Caco-2 (cell line): Measurements from ENCODE around the gene NUDT19. TPM values are rescaled to one million over a fixed set of nuclear protein-coding genes. Genes with fewer than 3 reads are reported as not detected.
"Not testable (repeated sequence)": the region's sequence is repeated elsewhere in the genome, so short reads cannot be mapped to it uniquely, and the experiment has no call there.

ENCODE experiments used
- BruUV-seq: library from RNA; stranded (reverse); fragments of 400-500 nt; replicated peaks from 2 replicates; lab custom pipeline; 2021; lab: Mats Ljungman, UMichigan
- CTCF ChIA-PET: fragments of 300-600 bp; sonication (Branson Sonifier 250); formaldehyde crosslinking; loops from one replicate; lab custom pipeline; 2022; ENCODE audit warnings: antibody characterized with exemption; lab: Charles Lee
- POLR2A ChIA-PET: fragments of 300-600 bp; sonication (Branson Sonifier 250); formaldehyde crosslinking; loops from one replicate; lab custom pipeline; 2022; ENCODE audit warnings: antibody characterized with exemption; lab: Charles Lee
- DNase-seq, 2 experiments: peaks; one replicate each; pipeline versions ENCODE4 v3.0.0 to v3.0.0-alpha.2; 2020 to 2022
- H3K27me3 ChIP-seq: replicated peaks from 2 replicates; pipeline ENCODE4 v1.6.0; 2011; ENCODE audit warnings: low read length; ENCODE audit not compliant: control insufficient read depth, insufficient read depth
- H3K36me3 ChIP-seq: 2 replicates; pipeline ENCODE4 v1.5.1; 2011; ENCODE audit warnings: low read length; ENCODE audit not compliant: control insufficient read depth, insufficient read depth
- H3K4me1 ChIP-seq: fragments of 250-450 bp; sonication (Bioruptor Pico); 2 replicates; pipeline ENCODE4 v1.5.1; 2020; ENCODE audit warnings: mild to moderate bottlenecking
- H3K4me3 ChIP-seq: 2 replicates; pipeline ENCODE4 v1.5.1; 2011; ENCODE audit warnings: low read depth, mild to moderate bottlenecking, control low read depth, low read length
- H3K9me3 ChIP-seq: fragments of 250-450 bp; sonication (Bioruptor Pico); 2 replicates; pipeline ENCODE4 v1.5.1; 2020; ENCODE audit warnings: mild to moderate bottlenecking, moderate library complexity
- H3K27ac Mint-ChIP-seq: one replicate; pipeline ENCODE4 v1.8.0; 2022; ENCODE audit warnings: mixed read lengths; ENCODE audit not compliant: unreplicated experiment
- H3K27me3 Mint-ChIP-seq: one replicate; pipeline ENCODE4 v1.8.0; 2022; ENCODE audit warnings: mixed read lengths; ENCODE audit not compliant: insufficient read depth, unreplicated experiment
- H3K36me3 Mint-ChIP-seq: one replicate; pipeline ENCODE4 v1.8.0; 2022; ENCODE audit warnings: mild to moderate bottlenecking, mixed read lengths; ENCODE audit not compliant: insufficient read depth, unreplicated experiment
- H3K4me1 Mint-ChIP-seq: one replicate; pipeline ENCODE4 v1.8.0; 2022; ENCODE audit warnings: low read depth, mixed read lengths; ENCODE audit not compliant: unreplicated experiment
- H3K4me3 Mint-ChIP-seq: one replicate; pipeline ENCODE4 v1.8.0; 2022; ENCODE audit warnings: mild to moderate bottlenecking, moderate library complexity, mixed read lengths; ENCODE audit not compliant: unreplicated experiment
- H3K9me3 Mint-ChIP-seq: one replicate; pipeline ENCODE4 v1.8.0; 2022; ENCODE audit warnings: mixed read lengths; ENCODE audit not compliant: unreplicated experiment
- intact Hi-C: fragments of 100-400 bp; cut with micrococcal nuclease; formaldehyde crosslinking; loops from one replicate; pipeline ENCODE4 v1.10.0; 2022; ENCODE audit not compliant: unreplicated experiment
- total RNA-seq: library from RNA; stranded (reverse); gene quantifications from 2 replicates; pipeline ENCODE4 v1.2.3, GENCODE V29; 2022
- TF ChIP-seq, protein P1 (sequence below), 2 experiments: fragments of 200-600 bp in 1 of 2; IDR thresholded peaks; 1 replicate in 1 of 2; 2 replicates in 1 of 2; pipeline versions ENCODE4 v1.5.1 to v1.8.0; 2011 to 2022; ENCODE audit warnings: antibody characterized with exemption in 1 of 2, control low read depth in 1 of 2, inconsistent platforms in 1 of 2, low read depth in 1 of 2, low read length in 1 of 2, mild to moderate bottlenecking in 1 of 2, moderate library complexity in 1 of 2; ENCODE audit not compliant: insufficient read depth in 1 of 2, severe bottlenecking in 1 of 2, unreplicated experiment in 1 of 2

Gene NUDT19
- total RNA-seq, 1 experiment from 2014 or later, result 24.4 TPM

DNA sequence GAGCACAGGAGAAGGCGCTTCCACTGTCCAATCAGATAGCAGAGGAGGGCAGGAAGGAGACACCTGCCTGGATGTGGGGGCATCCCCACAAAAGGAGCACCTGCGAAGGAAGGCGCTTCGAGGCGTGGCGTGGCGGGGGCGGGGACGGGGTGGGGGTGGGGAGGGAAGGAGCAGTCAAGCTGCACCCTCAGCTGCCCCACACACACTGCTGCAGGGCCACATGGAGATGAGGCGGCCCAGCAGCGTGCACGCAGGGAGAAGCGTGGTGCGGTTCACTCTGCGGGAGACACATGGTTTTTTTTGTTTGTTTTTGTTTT is 38.1 kb upstream of the NUDT19 start:
- Histone ChIP-seq H3K36me3 (peaks cover 4% of the 10 kb centered on the region; the same call in 1 of the 2 replicates), H3K4me1 (no peaks in the 10 kb centered on the region), H3K4me3 (no peak overlapping the region), H3K9me3 (no peaks in the 10 kb centered on the region), H3K27me3 (no peaks in the 10 kb centered on the region)
- intact Hi-C loops, result no loop called here
- CTCF ChIA-PET, result interaction anchor here (0.6 kb wide), 1 partner anchor 90 kb away, joined by 3 read pairs; no protein-coding TSS in a partner anchor
- Mint-ChIP-seq H3K4me3 (no peak overlapping the region), H3K27me3 (no peaks in the 10 kb centered on the region), H3K36me3 (peaks cover 71% of the 10 kb centered on the region), H3K27ac (no peak overlapping the region), H3K9me3 (no peaks in the 10 kb centered on the region), H3K4me1 (peaks cover 6% of the 10 kb centered on the region)
- BruUV-seq, result no TSS peak
- DNase-seq, result no peak
- TF ChIP-seq, protein P1, sequence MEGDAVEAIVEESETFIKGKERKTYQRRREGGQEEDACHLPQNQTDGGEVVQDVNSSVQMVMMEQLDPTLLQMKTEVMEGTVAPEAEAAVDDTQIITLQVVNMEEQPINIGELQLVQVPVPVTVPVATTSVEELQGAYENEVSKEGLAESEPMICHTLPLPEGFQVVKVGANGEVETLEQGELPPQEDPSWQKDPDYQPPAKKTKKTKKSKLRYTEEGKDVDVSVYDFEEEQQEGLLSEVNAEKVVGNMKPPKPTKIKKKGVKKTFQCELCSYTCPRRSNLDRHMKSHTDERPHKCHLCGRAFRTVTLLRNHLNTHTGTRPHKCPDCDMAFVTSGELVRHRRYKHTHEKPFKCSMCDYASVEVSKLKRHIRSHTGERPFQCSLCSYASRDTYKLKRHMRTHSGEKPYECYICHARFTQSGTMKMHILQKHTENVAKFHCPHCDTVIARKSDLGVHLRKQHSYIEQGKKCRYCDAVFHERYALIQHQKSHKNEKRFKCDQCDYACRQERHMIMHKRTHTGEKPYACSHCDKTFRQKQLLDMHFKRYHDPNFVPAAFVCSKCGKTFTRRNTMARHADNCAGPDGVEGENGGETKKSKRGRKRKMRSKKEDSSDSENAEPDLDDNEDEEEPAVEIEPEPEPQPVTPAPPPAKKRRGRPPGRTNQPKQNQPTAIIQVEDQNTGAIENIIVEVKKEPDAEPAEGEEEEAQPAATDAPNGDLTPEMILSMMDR (IDR thresholded peaks at IDR 0.05; ENCODE audit: insufficient read depth in 1 of 2, low read depth in 1 of 2, low read length in 1 of 2, severe bottlenecking in 1 of 2, unreplicated experiment in 1 of 2), result no peak
- POLR2A ChIA-PET, result no interaction called here

DNA sequence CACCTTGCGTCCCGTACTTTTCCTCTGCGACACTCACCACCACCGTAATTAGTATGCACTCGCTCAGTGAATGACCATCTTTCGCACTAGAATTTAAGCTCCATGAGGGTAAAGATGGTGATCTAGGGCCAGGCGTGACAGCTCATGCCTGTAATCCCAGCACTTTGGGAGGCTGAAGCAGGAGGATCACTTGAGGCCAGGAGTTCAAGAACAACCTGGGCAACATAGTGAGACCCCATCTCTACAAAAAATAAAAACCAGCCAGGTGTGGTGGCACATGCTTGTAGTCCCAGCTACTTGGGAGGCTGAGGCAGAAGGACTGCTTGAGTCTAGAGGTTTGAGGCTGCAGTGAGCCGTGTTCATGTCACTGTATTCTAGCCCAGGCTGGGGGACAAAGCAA is 35.2 kb upstream of the NUDT19 start:
- H3K27ac Mint-ChIP-seq, H3K9me3 Mint-ChIP-seq, H3K4me1 ChIP-seq, H3K27me3 Mint-ChIP-seq, POLR2A ChIA-PET, BruUV-seq, H3K4me3 Mint-ChIP-seq, DNase-seq, H3K27me3 ChIP-seq, H3K4me1 Mint-ChIP-seq, H3K36me3 ChIP-seq, intact Hi-C loops, H3K4me3 ChIP-seq, H3K9me3 ChIP-seq: not testable (repeated sequence)
- peaks cover 56% of the 10 kb centered on the region for H3K36me3 Mint-ChIP-seq
- CTCF ChIA-PET, result interaction anchor here (0.7 kb wide), 2 partner anchors 14 to 92 kb away, joined by 3 to 4 read pairs; no protein-coding TSS in a partner anchor

DNA sequence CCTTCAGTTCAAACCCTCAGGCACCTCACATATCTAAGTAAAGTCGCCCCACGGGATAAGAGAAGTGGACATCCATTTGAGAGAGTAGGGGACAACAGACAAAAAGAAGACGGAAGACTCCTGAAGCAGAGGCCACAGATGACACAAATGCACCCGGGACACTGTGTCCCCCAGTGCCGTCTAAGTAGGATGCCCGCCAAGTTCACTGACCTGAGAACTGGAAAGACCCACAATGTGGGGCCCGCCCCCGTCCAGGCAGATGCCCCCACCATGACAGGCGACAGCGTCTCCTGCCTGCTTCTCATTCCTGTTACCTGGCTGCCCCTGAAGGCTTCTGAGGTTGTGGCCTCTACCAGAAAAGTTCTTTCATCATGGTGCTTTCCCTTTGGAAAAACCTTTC is 33.5 kb upstream of the NUDT19 start:
- CTCF ChIA-PET, result no interaction called here
- H3K27ac Mint-ChIP-seq, result no peak overlapping the region
- H3K4me1 Mint-ChIP-seq, result no peaks in the 10 kb centered on the region
- Histone ChIP-seq H3K36me3 (no peaks in the 10 kb centered on the region), H3K4me3 (no peak overlapping the region), H3K27me3 (no peaks in the 10 kb centered on the region), H3K9me3 (no peaks in the 10 kb centered on the region), H3K4me1 (no peaks in the 10 kb centered on the region)
- no peaks in the 10 kb centered on the region for H3K9me3 Mint-ChIP-seq
- no peak for DNase-seq
- H3K36me3 Mint-ChIP-seq, result peaks cover 45% of the 10 kb centered on the region
- H3K27me3 Mint-ChIP-seq, result no peaks in the 10 kb centered on the region
- no TSS peak for BruUV-seq
- TF ChIP-seq, protein P1 (IDR thresholded peaks at IDR 0.05; ENCODE audit: insufficient read depth in 1 of 2, low read depth in 1 of 2, low read length in 1 of 2, severe bottlenecking in 1 of 2, unreplicated experiment in 1 of 2), result no peak
- H3K4me3 Mint-ChIP-seq, result no peak overlapping the region
- POLR2A ChIA-PET, result no interaction called here
- intact Hi-C loops, result no loop called here

DNA sequence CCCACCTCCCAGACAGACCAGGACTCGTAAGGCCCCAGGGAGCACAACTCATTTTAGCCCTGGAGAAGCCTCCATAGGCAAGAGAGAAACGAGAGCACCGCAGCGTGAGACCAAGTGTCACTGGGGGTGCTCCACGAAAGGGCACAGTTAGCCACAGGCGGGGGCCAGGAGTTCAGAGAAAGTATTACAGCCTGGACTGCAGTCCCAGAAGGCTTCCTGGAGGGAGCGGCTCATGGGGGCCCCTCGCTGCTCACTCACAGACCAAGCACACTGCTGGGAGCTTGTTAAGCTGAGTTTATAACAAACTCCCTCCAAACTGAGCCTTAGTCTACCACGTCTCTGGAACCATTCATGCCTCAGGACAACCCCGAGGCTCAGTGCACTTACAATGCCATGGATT is 33.1 kb upstream of the NUDT19 start:
- no peaks in the 10 kb centered on the region for H3K27me3 Mint-ChIP-seq
- H3K4me1 Mint-ChIP-seq, result no peaks in the 10 kb centered on the region
- POLR2A ChIA-PET, result no interaction called here
- H3K36me3 Mint-ChIP-seq, result peaks cover 41% of the 10 kb centered on the region
- Histone ChIP-seq H3K27me3 (no peaks in the 10 kb centered on the region), H3K36me3 (no peaks in the 10 kb centered on the region), H3K9me3 (no peaks in the 10 kb centered on the region), H3K4me3 (no peak overlapping the region), H3K4me1 (no peaks in the 10 kb centered on the region)
- intact Hi-C loops, result no loop called here
- CTCF ChIA-PET, result no interaction called here
- H3K9me3 Mint-ChIP-seq, result no peaks in the 10 kb centered on the region
- no peak overlapping the region for H3K27ac Mint-ChIP-seq
- DNase-seq, result no peak
- TF ChIP-seq, protein P1 (IDR thresholded peaks at IDR 0.05; ENCODE audit: insufficient read depth in 1 of 2, low read depth in 1 of 2, low read length in 1 of 2, severe bottlenecking in 1 of 2, unreplicated experiment in 1 of 2), result no peak
- H3K4me3 Mint-ChIP-seq, result no peak overlapping the region
- no TSS peak for BruUV-seq
